ENCODE results near the gene SPOCD1. TPM values are rescaled to one million over a fixed set of nuclear protein-coding genes. Genes with fewer than 3 reads are reported as not detected.

The SPOCD1 gene
- total and polyA plus RNA-seq, 4 donors, result under 0.01 to 0.19 (median 0.12) TPM; not detected in 1

GRCh38 chr1:31762323-31762722 is 53.5 kb downstream of the SPOCD1 start:
- TF ChIP-seq SP1 (IDR thresholded peaks at IDR 0.05), result no peak
- TF ChIP-seq NR2F2 (IDR thresholded peaks at IDR 0.05), result no peak
- TF ChIP-seq YY1 (IDR thresholded peaks at IDR 0.05), result no peak
- TF ChIP-seq RXRA (IDR thresholded peaks at IDR 0.05), result no peak
- TF ChIP-seq, protein P1, sequence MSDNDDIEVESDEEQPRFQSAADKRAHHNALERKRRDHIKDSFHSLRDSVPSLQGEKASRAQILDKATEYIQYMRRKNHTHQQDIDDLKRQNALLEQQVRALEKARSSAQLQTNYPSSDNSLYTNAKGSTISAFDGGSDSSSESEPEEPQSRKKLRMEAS (IDR thresholded peaks at IDR 0.05), result no peak
- TF ChIP-seq RAD21 (IDR thresholded peaks at IDR 0.05), result no peak
- no peak for TF ChIP-seq TAF1 (conservative IDR thresholded peaks at IDR 0.05)
- no peak for TF ChIP-seq ATF3 (IDR thresholded peaks at IDR 0.05)
- TF ChIP-seq FOXA1 (IDR thresholded peaks at IDR 0.05), result no peak
- no peak for TF ChIP-seq ZBTB33 (IDR thresholded peaks at IDR 0.05)
- H3K27me3 ChIP-seq (ENCODE audit: control insufficient read depth in 4 of 4, insufficient read depth in 4 of 4, low read length in 3 of 4), result peaks cover 2 to 23% (median 8%) of the 10 kb centered on the region in 4 donors
- no peak overlapping the region for H3K4me3 ChIP-seq (ENCODE audit: low read depth in 1 of 3, low read length in 3 of 3)
- 27% methylated on average over 7 of the region's 7 CpGs for WGBS
- peaks cover 3 to 20% (median 9%) of the 10 kb centered on the region in 4 donors for H3K4me1 ChIP-seq (ENCODE audit: control insufficient read depth in 4 of 4, insufficient read depth in 4 of 4, low read length in 3 of 4)
- no peak overlapping the region for H3K27ac ChIP-seq (ENCODE audit: low read depth in 1 of 2, low read length in 2 of 2)
- no peak for DNase-seq (ENCODE audit: low spot score)
- no peak overlapping the region for H3K9ac ChIP-seq (ENCODE audit: low read depth in 1 of 2, low read length in 2 of 2)
- no peaks in the 10 kb centered on the region for H3K9me3 ChIP-seq (ENCODE audit: control insufficient read depth in 4 of 4, low read length in 3 of 4)
- no peaks in the 10 kb centered on the region for H3K36me3 ChIP-seq (ENCODE audit: control insufficient read depth in 4 of 4, insufficient read depth in 3 of 4, low read depth in 1 of 4, low read length in 3 of 4)

DNA sequence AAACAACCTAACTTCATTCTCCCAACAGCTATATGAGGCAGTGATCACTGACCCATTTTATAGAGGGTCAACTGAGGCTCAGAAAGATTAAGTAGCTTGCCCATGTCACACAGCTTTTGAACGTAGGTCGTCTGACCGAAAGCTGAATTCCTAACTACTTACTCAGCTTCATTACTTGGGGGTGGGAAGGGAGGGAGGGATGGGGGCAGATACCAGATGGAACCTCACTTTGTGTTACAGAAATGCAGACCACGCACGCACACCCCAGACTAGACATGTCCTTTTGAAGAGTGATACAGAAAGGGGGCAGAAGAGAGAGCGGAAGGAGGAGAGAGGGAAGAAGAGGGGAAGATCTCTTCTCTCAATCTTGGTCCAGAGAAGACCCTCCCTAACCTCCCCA is 53.9 kb downstream of the SPOCD1 start:
- Histone ChIP-seq H3K4me1 (ENCODE audit: control insufficient read depth in 4 of 4, insufficient read depth in 4 of 4, low read length in 3 of 4) (peaks cover 3 to 20% (median 9%) of the 10 kb centered on the region in 4 donors), H3K9me3 (ENCODE audit: control insufficient read depth in 4 of 4, low read length in 3 of 4) (no peaks in the 10 kb centered on the region), H3K27me3 (ENCODE audit: control insufficient read depth in 4 of 4, insufficient read depth in 4 of 4, low read length in 3 of 4) (peaks cover 2 to 23% (median 8%) of the 10 kb centered on the region in 4 donors), H3K36me3 (ENCODE audit: control insufficient read depth in 4 of 4, insufficient read depth in 3 of 4, low read depth in 1 of 4, low read length in 3 of 4) (no peaks in the 10 kb centered on the region), H3K9ac (ENCODE audit: low read depth in 1 of 2, low read length in 2 of 2) (no peak overlapping the region), H3K4me3 (ENCODE audit: low read depth in 1 of 3, low read length in 3 of 3) (no peak overlapping the region), H3K27ac (ENCODE audit: low read depth in 1 of 2, low read length in 2 of 2) (no peak overlapping the region)
- DNase-seq (ENCODE audit: low spot score), result no peak
- 70% methylated on average over 6 of the region's 6 CpGs for WGBS
- TF ChIP-seq, protein P1 (IDR thresholded peaks at IDR 0.05), result no peak
- TF ChIP-seq ZBTB33 (IDR thresholded peaks at IDR 0.05) (no peak), EGR1 (IDR thresholded peaks at IDR 0.05; ENCODE audit: low read depth in 2 of 2) (no peak), TAF1 (conservative IDR thresholded peaks at IDR 0.05) (no peak), GABPA (IDR thresholded peaks at IDR 0.05 in 1 of 2, conservative IDR thresholded peaks at IDR 0.05 in 1 of 2) (no peak), NR2F2 (IDR thresholded peaks at IDR 0.05) (no peak), FOXA2 (IDR thresholded peaks at IDR 0.05) (no peak), SP1 (IDR thresholded peaks at IDR 0.05) (no peak), FOXA1 (IDR thresholded peaks at IDR 0.05) (no peak), RXRA (IDR thresholded peaks at IDR 0.05) (no peak), JUND (IDR thresholded peaks at IDR 0.05) (no peak), HNF4G (IDR thresholded peaks at IDR 0.05) (no peak)

Data from liver (tissue), 9 donors.